Stimulated activated CD4-positive, alpha-beta T cell treated with anti-CD3 and anti-CD28 coated beads, Interleukin-15, amount 100 ng/mL, for 24 hours (primary cell): ENCODE results near the gene TCP11.

Experiments used
- DNase-seq: peaks from one replicate; pipeline ENCODE4 v3.0.0-alpha.2; 2020

TCP11 gene

GRCh38 chr6:35170891-35171290 is 29.8 kb upstream of the TCP11 start:
- DNase-seq = no peak

DNA sequence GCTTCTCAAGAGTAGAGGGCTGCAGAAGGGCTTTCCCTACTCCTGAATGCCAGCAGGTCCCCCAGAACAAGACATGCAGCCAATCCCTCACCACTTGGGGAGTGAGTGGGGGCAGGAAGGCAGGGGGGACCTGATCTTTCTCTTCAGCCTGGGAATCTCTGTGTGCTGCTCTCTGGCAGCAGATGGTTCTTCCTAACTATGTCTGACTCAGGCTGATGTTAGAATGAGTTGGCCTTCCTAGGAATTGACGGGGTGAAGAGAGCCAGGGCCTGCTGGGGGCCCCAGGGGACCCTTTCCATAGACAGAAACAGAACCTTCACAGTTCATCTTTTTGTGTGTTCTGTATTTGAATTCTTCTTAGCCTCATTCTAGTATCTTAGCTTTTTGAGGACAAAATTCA is 29.0 kb upstream of the TCP11 start:
- no peak for DNase-seq

DNA sequence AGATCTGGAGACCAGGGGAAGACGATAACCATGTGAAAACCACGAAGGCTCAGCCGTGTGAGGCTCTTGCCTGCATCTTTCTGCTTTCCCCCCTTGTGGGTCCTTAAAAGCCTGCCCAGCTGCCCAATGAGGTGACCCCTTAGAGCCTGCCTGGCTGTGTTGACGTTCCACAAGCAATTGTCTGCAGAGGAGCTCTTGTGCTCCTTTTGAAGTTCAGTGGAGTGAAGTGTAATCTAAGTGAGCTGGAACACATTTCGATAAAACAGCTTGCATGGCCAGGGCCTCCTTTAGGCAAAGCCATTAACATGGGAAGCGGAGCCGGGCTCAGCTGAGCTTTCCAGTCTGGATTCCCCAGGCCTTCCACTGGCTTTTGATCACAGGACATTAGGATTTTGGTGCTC is 27.3 kb upstream of the TCP11 start:
- no peak for DNase-seq

GRCh38 chr6:35167505-35167904 is 26.4 kb upstream of the TCP11 start:
- no peak for DNase-seq

DNA sequence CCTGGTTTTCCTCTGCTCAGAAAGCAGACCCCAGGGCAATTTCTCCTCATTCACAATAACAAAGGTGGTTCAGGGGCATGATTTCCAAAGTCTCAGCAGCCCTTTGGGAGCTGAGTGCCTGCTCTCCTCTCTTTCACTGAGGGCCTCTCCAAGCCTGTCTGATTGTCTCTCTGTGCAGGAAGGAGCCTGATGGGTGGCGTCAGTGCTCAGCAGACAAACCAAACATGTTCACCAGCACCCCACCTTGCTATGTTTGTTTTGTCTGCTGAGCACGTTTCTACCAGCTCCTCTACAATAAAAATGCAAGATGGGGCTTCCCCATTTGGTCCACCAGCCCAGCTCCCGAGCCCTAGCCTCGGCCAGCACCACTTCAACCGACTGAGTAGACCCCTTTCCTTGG is 25.4 kb upstream of the TCP11 start:
- DNase-seq = no peak

DNA sequence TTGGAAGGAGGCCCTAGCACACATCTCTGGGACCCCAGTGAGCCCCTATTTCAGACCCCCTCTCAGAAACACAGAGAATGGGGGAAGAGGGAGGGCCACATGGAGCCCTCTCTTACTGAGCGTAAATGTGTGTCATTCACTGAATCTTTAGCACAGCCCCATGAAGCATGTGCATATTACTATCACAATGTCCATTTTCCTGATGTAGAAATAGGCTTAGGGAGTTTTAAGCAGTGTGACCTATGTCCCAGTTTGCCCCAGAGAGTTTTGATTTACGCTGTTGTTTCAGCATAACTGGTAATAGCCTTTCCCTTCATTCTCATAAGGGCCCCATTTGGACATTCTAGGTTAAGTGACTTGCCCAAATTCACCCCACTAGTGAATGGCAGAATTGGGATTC is 25.0 kb upstream of the TCP11 start:
- no peak for DNase-seq

GRCh38 chr6:35165630-35166071 is 24.5 kb upstream of the TCP11 start:
- DNase-seq = no peak

GRCh38 chr6:35164868-35165267 is 23.7 kb upstream of the TCP11 start:
- DNase-seq = no peak

DNA sequence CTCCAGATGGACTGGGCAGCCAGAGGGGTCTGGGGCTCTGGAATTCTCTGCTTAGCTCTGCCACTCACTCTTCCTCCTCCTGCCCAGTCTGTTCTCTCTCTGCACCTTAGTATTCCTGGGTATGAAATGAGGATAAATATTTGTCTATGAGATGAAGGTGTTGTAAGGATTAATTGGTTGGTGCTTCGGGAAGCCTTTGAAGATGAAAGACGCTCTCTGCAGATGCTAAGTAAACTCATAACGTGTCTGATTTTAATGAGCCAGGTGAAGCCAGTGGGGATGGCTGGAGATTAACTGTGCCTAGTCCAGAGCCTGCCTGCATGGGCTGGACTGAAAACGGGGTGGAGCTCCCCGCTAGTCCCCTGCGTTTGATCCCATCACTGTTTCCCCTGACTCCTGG is 23.1 kb upstream of the TCP11 start:
- no peak for DNase-seq

GRCh38 chr6:35163836-35164235 is 22.7 kb upstream of the TCP11 start:
- no peak for DNase-seq

GRCh38 chr6:35161776-35162607 is 20.9 kb upstream of the TCP11 start:
- no peak for DNase-seq

- DNase-seq = no peak
Observed at GRCh38 chr6:35161266-35161665, 20.1 kb upstream of the TCP11 start.

- DNase-seq = no peak
Observed at GRCh38 chr6:35160642-35161041, 19.5 kb upstream of the TCP11 start.

- no peak for DNase-seq
Observed at GRCh38 chr6:35158520-35158919, 17.4 kb upstream of the TCP11 start.

- no peak for DNase-seq
Observed at GRCh38 chr6:35154947-35155346, 13.8 kb upstream of the TCP11 start.

GRCh38 chr6:35154262-35154661 is 13.1 kb upstream of the TCP11 start:
- no peak for DNase-seq

GRCh38 chr6:35152067-35152707 is 11.0 kb upstream of the TCP11 start:
- DNase-seq = no peak

DNA sequence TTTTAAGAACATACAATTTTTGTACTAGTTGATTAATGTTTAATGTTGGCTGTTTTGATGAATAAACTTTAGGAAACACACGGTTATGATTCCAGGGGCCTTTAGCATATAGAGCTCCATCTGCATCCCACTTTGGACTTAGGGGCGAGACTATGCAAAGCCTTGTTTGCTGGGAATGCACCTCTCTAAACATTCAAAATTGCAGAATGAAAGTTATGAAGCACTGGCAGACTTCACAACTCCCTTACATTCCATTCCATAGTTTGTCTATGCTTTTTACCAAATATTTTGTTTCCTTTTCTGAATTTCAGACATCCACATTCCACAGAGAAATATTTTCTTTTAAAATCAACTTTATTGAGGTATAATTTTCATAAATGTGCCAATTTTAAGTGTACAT is 10.3 kb upstream of the TCP11 start:
- no peak for DNase-seq

DNA sequence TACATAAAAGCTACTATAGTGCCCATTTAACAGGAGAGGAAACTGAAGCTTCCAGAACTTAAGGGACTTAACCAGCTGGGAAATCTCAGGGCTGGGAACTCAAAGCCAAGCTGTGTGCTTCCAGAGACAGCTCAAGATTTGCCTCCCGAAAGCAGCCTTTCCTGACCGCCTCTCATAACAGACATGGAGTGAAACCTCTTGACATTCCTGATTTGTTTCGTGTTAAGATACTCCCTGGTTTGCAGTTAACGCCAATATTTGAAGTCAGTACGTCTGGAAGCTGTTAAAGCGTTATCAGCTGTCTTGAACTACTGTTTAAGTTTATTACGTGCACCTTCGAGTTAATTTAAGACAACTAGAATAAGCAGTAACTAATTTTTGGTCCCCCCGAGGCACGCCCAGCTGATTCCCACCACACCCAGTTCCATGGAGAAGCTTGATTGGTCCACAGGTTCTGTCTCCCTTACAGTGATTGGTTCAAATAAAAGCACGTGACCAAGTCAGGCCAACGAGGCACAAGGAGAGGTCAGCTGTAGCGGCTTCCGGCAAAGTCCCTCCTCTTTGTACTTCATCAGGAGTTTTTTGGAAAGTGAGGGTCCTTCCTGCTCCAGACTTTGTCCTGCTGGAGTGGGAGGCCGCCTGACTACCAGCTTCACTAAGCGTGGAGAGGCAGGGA is 8.9 kb upstream of the TCP11 start:
- DNase-seq = no peak

- peak; percentile 53 for DNase-seq
Observed at GRCh38 chr6:35148167-35148741, 7.1 kb upstream of the TCP11 start.

GRCh38 chr6:35147486-35147885 is 6.3 kb upstream of the TCP11 start:
- no peak for DNase-seq

DNA sequence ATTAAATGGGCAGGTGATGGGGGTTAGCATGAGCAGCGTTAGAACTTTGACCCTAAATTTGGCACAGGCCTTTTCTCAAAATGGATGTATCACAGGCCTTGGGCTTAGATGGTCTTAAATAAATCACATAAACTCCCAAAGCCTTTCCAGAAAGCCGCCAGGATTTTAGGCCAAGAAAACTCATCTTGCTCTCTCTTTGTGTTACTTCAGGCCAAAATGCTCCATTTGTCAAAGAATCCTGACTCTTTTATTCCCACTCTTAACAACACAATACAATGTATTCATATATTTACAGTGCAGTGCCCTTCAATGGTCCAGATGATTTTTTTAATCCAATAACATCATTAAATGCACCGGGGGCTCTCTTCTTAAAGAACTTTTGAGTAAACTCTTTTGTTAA is 5.9 kb upstream of the TCP11 start:
- DNase-seq = no peak

- DNase-seq = peak; percentile 30
Observed at GRCh38 chr6:35146453-35146852, 5.3 kb upstream of the TCP11 start.

DNA sequence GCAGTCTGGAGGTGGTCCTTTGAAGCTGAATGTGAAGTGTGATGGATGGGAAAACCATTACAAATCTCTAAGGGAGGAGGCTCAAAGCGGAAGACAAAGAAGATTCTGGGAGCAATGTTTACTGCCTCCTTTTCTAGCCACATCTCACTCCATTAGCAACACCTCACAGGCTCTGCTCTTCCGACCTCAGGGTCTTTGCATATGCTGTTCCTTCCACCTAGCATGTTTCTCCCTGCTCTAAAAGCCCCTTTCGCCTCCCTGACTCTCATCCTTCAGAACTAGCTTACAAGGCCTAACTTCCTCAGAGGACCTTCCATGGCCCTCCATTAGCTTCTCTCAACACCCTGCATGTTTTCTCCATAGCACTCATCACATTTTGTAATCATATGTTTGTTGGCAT is 4.6 kb upstream of the TCP11 start:
- DNase-seq = no peak
